Mucosa of descending colon (tissue), 3 donors: Measurements from ENCODE around the gene CCDC148. TPM values are rescaled to one million over a fixed set of nuclear protein-coding genes. Genes with fewer than 3 reads are reported as not detected.

Experiments used
- ATAC-seq: fragments of 200-7000 bp; cut with Tn5 transposase; one replicate; pipeline ENCODE4 v1.9.1; 2020; ENCODE audit warnings: mild to moderate bottlenecking, moderate library complexity
- DNase-seq, 3 donors: peaks; one replicate each; pipeline ENCODE4 v3.0.0-alpha.2; 2020
- H3K36me3 ChIP-seq: fragments of 200-600 bp; one replicate; pipeline ENCODE4 v1.8.0; 2021; ENCODE audit warnings: low read depth, mild to moderate bottlenecking
- H3K4me1 ChIP-seq: fragments of 200-600 bp; one replicate; pipeline ENCODE4 v1.8.0; 2021; ENCODE audit warnings: low read depth, mild to moderate bottlenecking
- H3K4me3 ChIP-seq: fragments of 200-600 bp; one replicate; pipeline ENCODE4 v1.8.0; 2021; ENCODE audit warnings: mild to moderate bottlenecking
- H3K9me3 ChIP-seq: fragments of 200-600 bp; one replicate; pipeline ENCODE4 v1.8.0; 2021; ENCODE audit warnings: mild to moderate bottlenecking
- intact Hi-C, 2 donors: fragments of 100-400 bp; cut with DNase I in 1 of 2; cut with micrococcal nuclease in 1 of 2; formaldehyde crosslinking; loops; one replicate each; pipeline versions ENCODE4 v1.11.0 to v1.11.1; 2022; cut with DNase I, micrococcal nuclease
- total RNA-seq, 3 donors: library from RNA; stranded (reverse); fragmentation: NEBNext Ultra II Directional in 2 of 3; extraction: Animal tissue kit (Norgen Biotek cat#: 25700) in 2 of 3; gene quantifications; one replicate each; pipeline versions ENCODE4 v1.2.1 to v1.2.4, GENCODE V29; 2021 to 2023
- TF ChIP-seq, protein P1 (sequence below): fragments of 200-600 bp; IDR thresholded peaks from one replicate; pipeline ENCODE4 v1.8.0; 2022; ENCODE audit warnings: antibody characterized with exemption, mild to moderate bottlenecking
- donor health status: DM: no; HTN: no; CAD: no; lungs with moderate emphysema.
- donor health status: DM: no; HTN: no; CAD: no.
- donor health status: DM: no; HTN: yes; CAD: no.

The CCDC148 gene
- total RNA-seq, 3 donors from 2014 or later: 0.20 to 0.38 TPM; not detected in 1

DNA sequence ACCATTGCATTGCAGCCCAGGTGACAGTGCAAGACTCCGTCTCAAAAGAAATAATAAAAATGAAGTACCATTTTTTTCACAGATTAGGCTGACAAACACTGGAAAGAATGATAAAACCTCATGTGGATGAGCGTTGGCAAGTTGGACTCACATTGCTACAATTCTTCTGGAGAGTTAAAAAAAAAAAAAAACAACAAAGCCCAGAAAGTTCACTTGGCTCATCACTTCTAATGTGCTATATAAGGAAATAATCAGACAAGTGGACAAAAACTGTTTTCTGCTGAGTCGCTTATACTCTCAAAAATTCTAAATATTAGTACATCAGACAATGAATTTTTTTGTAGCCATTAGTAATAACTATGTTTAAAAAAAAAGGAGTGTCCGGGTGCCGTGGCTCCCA, 38.6 kb upstream of the CCDC148 start:
- DNase-seq: no peak
- no peaks in the 10 kb centered on the region for H3K9me3 ChIP-seq
- intact Hi-C loops: no loop called here
- ATAC-seq: no peak
- peaks cover 3% of the 10 kb centered on the region for H3K4me1 ChIP-seq
- no peak overlapping the region for H3K4me3 ChIP-seq
- no peaks in the 10 kb centered on the region for H3K36me3 ChIP-seq
- TF ChIP-seq, protein P1, sequence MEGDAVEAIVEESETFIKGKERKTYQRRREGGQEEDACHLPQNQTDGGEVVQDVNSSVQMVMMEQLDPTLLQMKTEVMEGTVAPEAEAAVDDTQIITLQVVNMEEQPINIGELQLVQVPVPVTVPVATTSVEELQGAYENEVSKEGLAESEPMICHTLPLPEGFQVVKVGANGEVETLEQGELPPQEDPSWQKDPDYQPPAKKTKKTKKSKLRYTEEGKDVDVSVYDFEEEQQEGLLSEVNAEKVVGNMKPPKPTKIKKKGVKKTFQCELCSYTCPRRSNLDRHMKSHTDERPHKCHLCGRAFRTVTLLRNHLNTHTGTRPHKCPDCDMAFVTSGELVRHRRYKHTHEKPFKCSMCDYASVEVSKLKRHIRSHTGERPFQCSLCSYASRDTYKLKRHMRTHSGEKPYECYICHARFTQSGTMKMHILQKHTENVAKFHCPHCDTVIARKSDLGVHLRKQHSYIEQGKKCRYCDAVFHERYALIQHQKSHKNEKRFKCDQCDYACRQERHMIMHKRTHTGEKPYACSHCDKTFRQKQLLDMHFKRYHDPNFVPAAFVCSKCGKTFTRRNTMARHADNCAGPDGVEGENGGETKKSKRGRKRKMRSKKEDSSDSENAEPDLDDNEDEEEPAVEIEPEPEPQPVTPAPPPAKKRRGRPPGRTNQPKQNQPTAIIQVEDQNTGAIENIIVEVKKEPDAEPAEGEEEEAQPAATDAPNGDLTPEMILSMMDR: no peak

DNA sequence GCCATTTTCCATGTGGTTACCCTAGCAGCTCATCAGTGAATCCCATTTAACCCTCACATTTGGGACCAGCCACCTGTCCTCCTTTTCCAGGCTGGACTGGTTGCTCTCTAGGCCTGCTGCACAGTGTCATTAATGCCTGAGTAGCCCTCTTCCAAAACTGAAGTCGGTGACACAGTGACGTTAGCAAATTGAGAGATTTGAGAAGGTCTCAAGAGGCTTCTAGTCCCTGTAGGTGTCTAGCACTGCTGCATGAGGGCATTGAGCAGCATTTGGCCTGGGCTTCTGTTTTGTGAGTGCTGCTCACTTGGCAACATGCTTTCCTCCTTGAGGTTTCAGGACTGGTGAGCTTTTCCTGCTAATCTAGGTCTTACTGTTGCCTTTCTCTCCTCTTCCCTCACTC, 36.9 kb upstream of the CCDC148 start:
- Histone ChIP-seq H3K9me3 (no peaks in the 10 kb centered on the region), H3K36me3 (no peaks in the 10 kb centered on the region), H3K4me1 (peaks cover 3% of the 10 kb centered on the region), H3K4me3 (no peak overlapping the region)
- ATAC-seq (no peak), DNase-seq (no peak)
- intact Hi-C loops: no loop called here
- TF ChIP-seq, protein P1: no peak

DNA sequence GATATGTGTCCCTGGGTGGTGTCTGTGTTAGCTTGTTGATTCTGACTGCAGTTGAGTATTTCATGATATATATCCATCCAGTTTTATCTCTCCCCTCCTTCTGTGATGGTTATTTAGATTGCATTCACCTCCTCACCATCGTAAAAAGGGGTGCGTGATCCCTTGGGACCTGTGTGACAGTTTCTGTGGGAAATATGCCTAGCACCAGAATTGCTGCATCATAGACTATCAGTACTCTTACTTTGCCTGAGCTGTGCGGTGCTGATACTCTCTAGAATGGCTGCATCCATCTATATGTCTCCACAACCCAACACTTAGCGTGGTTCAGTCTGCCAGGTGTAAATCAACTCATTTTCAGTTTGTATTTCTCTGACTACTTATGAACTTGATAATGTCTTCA, 34.5 kb upstream of the CCDC148 start:
- intact Hi-C loops: no loop called here
- Histone ChIP-seq H3K36me3 (no peaks in the 10 kb centered on the region), H3K9me3 (no peaks in the 10 kb centered on the region), H3K4me1 (no peaks in the 10 kb centered on the region), H3K4me3 (no peak overlapping the region)
- no peak for DNase-seq
- no peak for ATAC-seq
- TF ChIP-seq, protein P1: no peak

DNA sequence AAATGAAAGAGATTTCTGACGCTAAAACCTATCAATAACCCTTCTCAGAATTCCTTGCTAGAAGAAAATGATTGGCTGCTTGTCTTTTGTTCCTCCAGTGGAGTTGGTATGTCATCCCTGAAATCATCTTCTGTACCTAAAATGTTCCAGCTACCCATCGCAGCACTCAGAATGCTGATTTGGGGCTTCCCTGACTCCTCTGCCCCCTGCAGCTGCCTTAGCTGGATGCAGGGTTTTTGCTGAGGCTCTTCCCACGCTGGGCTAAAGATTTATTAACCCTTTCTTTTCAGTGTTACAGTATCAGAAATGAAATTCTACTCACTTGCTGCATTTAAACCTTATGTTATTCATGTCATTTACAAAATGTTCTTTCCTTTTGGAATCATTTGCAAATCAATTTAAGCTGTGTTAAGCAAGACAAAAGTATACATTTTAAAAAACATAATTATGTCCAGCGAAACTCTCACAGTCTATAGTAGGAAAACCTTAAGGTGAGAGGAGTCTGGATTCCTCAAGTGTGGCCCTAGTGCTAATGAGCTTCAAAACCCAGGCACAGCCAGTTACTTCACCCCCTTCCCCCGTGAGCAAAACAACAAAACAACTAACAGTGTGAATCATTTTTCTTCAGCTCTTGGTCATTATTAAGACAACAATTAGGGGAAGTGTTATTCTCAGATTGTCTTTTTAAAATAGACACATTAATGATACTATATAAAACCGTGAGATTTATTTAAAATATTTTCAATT, 33.0 kb upstream of the CCDC148 start:
- Histone ChIP-seq H3K4me1 (no peaks in the 10 kb centered on the region), H3K36me3 (no peaks in the 10 kb centered on the region), H3K4me3 (no peak overlapping the region), H3K9me3 (no peaks in the 10 kb centered on the region)
- DNase-seq (no peak), ATAC-seq (no peak)
- intact Hi-C loops: no loop called here
- TF ChIP-seq, protein P1: no peak

DNA sequence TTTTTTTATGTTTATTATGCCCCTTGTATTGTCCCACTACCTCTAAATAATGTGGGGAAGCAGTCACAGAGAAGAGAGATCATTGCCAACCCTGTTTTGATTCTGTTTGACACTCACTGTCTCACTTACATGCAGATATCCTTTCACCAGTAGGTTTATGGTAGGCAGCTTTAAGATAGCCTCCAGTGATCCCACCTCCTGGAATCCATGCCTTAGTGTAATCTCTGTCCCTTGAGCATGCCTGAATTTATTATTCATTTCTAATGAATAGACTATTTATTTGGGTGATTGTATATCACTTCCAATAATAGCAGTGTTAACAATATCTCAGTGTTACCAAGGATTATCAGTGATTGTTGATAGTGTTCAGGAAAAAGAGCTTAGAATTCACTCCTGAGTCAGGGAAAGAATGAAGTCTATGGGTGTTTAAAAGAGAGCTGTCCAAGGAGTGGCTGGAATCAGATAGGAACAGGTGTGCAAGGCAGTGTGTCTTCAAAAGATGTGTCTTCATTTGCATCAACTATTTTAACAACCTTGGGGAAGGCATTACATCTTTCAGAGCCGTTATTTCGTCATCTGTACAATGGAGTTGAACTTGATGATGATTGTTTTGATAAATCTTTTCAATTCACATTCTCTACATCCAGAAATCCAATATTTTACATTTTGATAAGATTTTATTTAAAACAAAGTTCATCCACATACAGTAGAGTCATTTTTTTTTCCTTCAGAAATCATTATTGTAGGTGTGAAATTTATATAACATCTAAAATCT, 32.1 kb upstream of the CCDC148 start:
- H3K9me3 ChIP-seq: no peaks in the 10 kb centered on the region
- H3K4me1 ChIP-seq: no peaks in the 10 kb centered on the region
- intact Hi-C loops: no loop called here
- ATAC-seq (no peak), DNase-seq (no peak)
- H3K36me3 ChIP-seq: no peaks in the 10 kb centered on the region
- TF ChIP-seq, protein P1: no peak
- no peak overlapping the region for H3K4me3 ChIP-seq
